ENCODE results near the gene MAP3K5. TPM values are rescaled to one million over a fixed set of nuclear protein-coding genes. Genes with fewer than 3 reads are reported as not detected.

The MAP3K5 gene
- total RNA-seq, 4 donors from 2014 or later = 26.9 to 64.5 (median 34.0) TPM

- Histone ChIP-seq H3K9me3 (no peaks in the 10 kb centered on the region), H3K4me3 (no peak overlapping the region), H3K4me1 (no peaks in the 10 kb centered on the region), H3K36me3 (no peaks in the 10 kb centered on the region), H3K27me3 (peaks cover 0 to 15% of the 10 kb centered on the region in 2 donors), H3K27ac (no peak overlapping the region)
- no peak for TF ChIP-seq POLR2A (IDR thresholded peaks at IDR 0.05)
- TF ChIP-seq EP300 (IDR thresholded peaks at IDR 0.05) = no peak
- no peak for TF ChIP-seq CTCF (IDR thresholded peaks at IDR 0.05)
- no peak for DNase-seq (ENCODE audit: low spot score in 2 of 2)
- 48 to 54% methylated on average over 6 of the region's 6 CpGs for WGBS, 2 donors
Observed at GRCh38 chr6:136539967-136540652, 252.2 kb downstream of the MAP3K5 start.

- no peak overlapping the region for H3K27ac ChIP-seq
- no peaks in the 10 kb centered on the region for H3K9me3 ChIP-seq
- peaks cover 0 to 2% of the 10 kb centered on the region in 2 donors for H3K27me3 ChIP-seq
- no peak overlapping the region for H3K4me3 ChIP-seq
- TF ChIP-seq POLR2A (IDR thresholded peaks at IDR 0.05) (no peak), CTCF (IDR thresholded peaks at IDR 0.05) (no peak)
- no peak for DNase-seq (ENCODE audit: low spot score in 2 of 2)
- H3K36me3 ChIP-seq = no peaks in the 10 kb centered on the region
- H3K4me1 ChIP-seq = no peaks in the 10 kb centered on the region
- 85 to 95% methylated on average over 4 of the region's 4 CpGs for WGBS, 2 donors
Observed at GRCh38 chr6:136538836-136539235, 253.4 kb downstream of the MAP3K5 start.

GRCh38 chr6:136535880-136536650 lies 256.2 kb downstream of the MAP3K5 start:
- Histone ChIP-seq H3K9me3 (no peaks in the 10 kb centered on the region), H3K27me3 (no peaks in the 10 kb centered on the region), H3K4me1 (no peaks in the 10 kb centered on the region), H3K36me3 (no peaks in the 10 kb centered on the region), H3K27ac (no peak overlapping the region), H3K4me3 (no peak overlapping the region)
- no peak for DNase-seq (ENCODE audit: low spot score in 2 of 2)
- TF ChIP-seq EP300 (IDR thresholded peaks at IDR 0.05) (no peak), CTCF (IDR thresholded peaks at IDR 0.05) (no peak), POLR2A (IDR thresholded peaks at IDR 0.05) (no peak)
- WGBS, 2 donors = 84 to 90% methylated on average over 8 of the region's 8 CpGs

GRCh38 chr6:136535017-136535765 lies 257.1 kb downstream of the MAP3K5 start:
- DNase-seq (ENCODE audit: low spot score in 2 of 2) = no peak

More at GRCh38 chr6:136535017-136535765, 257.1 kb downstream of the MAP3K5 start:
- TF ChIP-seq CTCF (IDR thresholded peaks at IDR 0.05) (no peak), POLR2A (IDR thresholded peaks at IDR 0.05) (no peak), EP300 (IDR thresholded peaks at IDR 0.05) (no peak)
- no peak overlapping the region for H3K27ac ChIP-seq
- H3K4me3 ChIP-seq = no peak overlapping the region
- 63% methylated on average over 5 of the region's 5 CpGs for WGBS, 2 donors
- no peaks in the 10 kb centered on the region for H3K9me3 ChIP-seq
- no peaks in the 10 kb centered on the region for H3K4me1 ChIP-seq
- no peaks in the 10 kb centered on the region for H3K36me3 ChIP-seq
- H3K27me3 ChIP-seq = no peaks in the 10 kb centered on the region
